Measurements from ENCODE around the gene PPM1N. TPM values are rescaled to one million over a fixed set of nuclear protein-coding genes. Genes with fewer than 3 reads are reported as not detected.

Gene PPM1N
- total RNA-seq, 1 donor from 2014 or later = 0.52 TPM

GRCh38 chr19:45463241-45463640 lies 35.0 kb upstream of the PPM1N start:
- no peaks in the 10 kb centered on the region for H3K27me3 Mint-ChIP-seq (ENCODE audit: low read depth)
- no peaks in the 10 kb centered on the region for H3K36me3 Mint-ChIP-seq (ENCODE audit: low read depth)
- no peaks in the 10 kb centered on the region for H3K9me3 Mint-ChIP-seq (ENCODE audit: low read depth)
- no peak for DNase-seq (ENCODE audit: low spot score)
- H3K27ac Mint-ChIP-seq (ENCODE audit: unreplicated experiment) = no peak overlapping the region
- H3K4me1 Mint-ChIP-seq (ENCODE audit: low read depth) = peaks cover 9% of the 10 kb centered on the region
- no peak overlapping the region for H3K4me3 Mint-ChIP-seq (ENCODE audit: unreplicated experiment)
- TF ChIP-seq CTCF (IDR thresholded peaks at IDR 0.05) = no peak

- DNase-seq (ENCODE audit: low spot score) = no peak
- H3K36me3 Mint-ChIP-seq (ENCODE audit: low read depth) = no peaks in the 10 kb centered on the region
- no peak for TF ChIP-seq CTCF (IDR thresholded peaks at IDR 0.05)
- H3K9me3 Mint-ChIP-seq (ENCODE audit: low read depth) = no peaks in the 10 kb centered on the region
- H3K4me3 Mint-ChIP-seq (ENCODE audit: unreplicated experiment) = no peak overlapping the region
- peaks cover 13% of the 10 kb centered on the region for H3K4me1 Mint-ChIP-seq (ENCODE audit: low read depth)
- H3K27me3 Mint-ChIP-seq (ENCODE audit: low read depth) = no peaks in the 10 kb centered on the region
- H3K27ac Mint-ChIP-seq (ENCODE audit: unreplicated experiment) = no peak overlapping the region
These were observed 34.0 kb upstream of the PPM1N start for GRCh38 chr19:45464274-45464673.

GRCh38 chr19:45464852-45465441 lies 33.3 kb upstream of the PPM1N start:
- DNase-seq (ENCODE audit: low spot score) = no peak
- peaks cover 18% of the 10 kb centered on the region for H3K4me1 Mint-ChIP-seq (ENCODE audit: low read depth)
- TF ChIP-seq CTCF (IDR thresholded peaks at IDR 0.05) = no peak
- H3K36me3 Mint-ChIP-seq (ENCODE audit: low read depth) = no peaks in the 10 kb centered on the region
- H3K4me3 Mint-ChIP-seq (ENCODE audit: unreplicated experiment) = no peak overlapping the region
- no peak overlapping the region for H3K27ac Mint-ChIP-seq (ENCODE audit: unreplicated experiment)
- no peaks in the 10 kb centered on the region for H3K27me3 Mint-ChIP-seq (ENCODE audit: low read depth)
- no peaks in the 10 kb centered on the region for H3K9me3 Mint-ChIP-seq (ENCODE audit: low read depth)

GRCh38 chr19:45467115-45467455 lies 31.2 kb upstream of the PPM1N start:
- Mint-ChIP-seq H3K36me3 (ENCODE audit: low read depth) (no peaks in the 10 kb centered on the region), H3K27ac (ENCODE audit: unreplicated experiment) (peak overlapping the region; percentile 86), H3K4me1 (ENCODE audit: low read depth) (peaks cover 29% of the 10 kb centered on the region), H3K27me3 (ENCODE audit: low read depth) (no peaks in the 10 kb centered on the region), H3K9me3 (ENCODE audit: low read depth) (no peaks in the 10 kb centered on the region), H3K4me3 (ENCODE audit: unreplicated experiment) (peak overlapping the region; percentile 89)
- no peak for TF ChIP-seq CTCF (IDR thresholded peaks at IDR 0.05)
- no peak for DNase-seq (ENCODE audit: low spot score)

- peak; percentile 98 for DNase-seq (ENCODE audit: low spot score)
- Mint-ChIP-seq H3K27me3 (ENCODE audit: low read depth) (no peaks in the 10 kb centered on the region), H3K9me3 (ENCODE audit: low read depth) (no peaks in the 10 kb centered on the region), H3K27ac (ENCODE audit: unreplicated experiment) (peak within 1 kb of the TSS; percentile 97), H3K36me3 (ENCODE audit: low read depth) (peaks cover under 1% of the 10 kb centered on the region), H3K4me3 (ENCODE audit: unreplicated experiment) (peak within 1 kb of the TSS; percentile 89), H3K4me1 (ENCODE audit: low read depth) (peaks cover 29% of the 10 kb centered on the region)
- TF ChIP-seq CTCF (IDR thresholded peaks at IDR 0.05) = peak; percentile 65
These were observed 30.6 kb upstream of the PPM1N start, which contains the start of gene FOSB for GRCh38 chr19:45467456-45468158. Gene FOSB (plus strand): TSS chr19:45467996. CDS start chr19:45468587, 591 bp downstream.

All from chondrocyte (in vitro differentiated cells).